ENCODE measurements around the gene CELA2B. TPM values are rescaled to one million over a fixed set of nuclear protein-coding genes. Genes with fewer than 3 reads are reported as not detected.
"Not testable (repeated sequence)": the region's sequence is repeated elsewhere in the genome, so short reads cannot be mapped to it uniquely, and the experiment has no call there.

Gene CELA2B
- polyA plus RNA-seq, 3 donors = not detected

DNA sequence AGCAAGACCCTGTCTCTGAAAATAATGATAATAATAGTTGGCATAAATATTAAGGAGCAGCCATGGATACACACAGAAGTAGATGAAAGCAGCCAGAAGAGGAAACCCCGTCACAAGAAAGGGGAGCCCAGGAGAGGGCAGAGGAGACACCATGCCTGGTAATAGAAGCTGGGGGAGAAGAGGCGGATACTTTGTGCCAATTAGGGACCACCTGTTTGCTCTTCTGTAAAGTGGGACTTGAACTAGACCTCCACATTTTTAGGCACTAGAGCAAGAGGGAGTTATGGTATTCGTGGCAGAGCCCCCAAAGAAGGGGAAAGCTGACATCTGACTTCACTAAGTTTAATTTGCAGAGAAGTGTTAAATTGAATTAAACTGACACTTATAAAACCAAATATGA is 12.5 kb downstream of the CELA2B start:
- Histone ChIP-seq H3K36me3 (replicated peaks in 1 of 2; ENCODE audit: control insufficient read depth in 1 of 2, insufficient read depth in 2 of 2, low read length in 2 of 2) (peaks cover 8 to 21% of the 10 kb centered on the region in 2 donors), H3K4me1 (ENCODE audit: control insufficient read depth in 1 of 2, insufficient read depth in 2 of 2, low read length in 2 of 2) (no peaks in the 10 kb centered on the region), H3K9ac (ENCODE audit: insufficient read depth, low read length, poor library complexity, severe bottlenecking) (no peak overlapping the region), H3K79me2 (ENCODE audit: insufficient read depth, low read length) (no peaks in the 10 kb centered on the region), H4K20me1 (ENCODE audit: insufficient read depth, low read length) (no peaks in the 10 kb centered on the region), H3K4me2 (replicated peaks; ENCODE audit: extremely low read depth, low read length, poor library complexity, severe bottlenecking) (no peak overlapping the region), H3K27ac (ENCODE audit: low read depth in 1 of 2, low read length in 2 of 2) (no peak overlapping the region), H2AFZ (ENCODE audit: insufficient read depth, low read depth, low read length, poor library complexity, severe bottlenecking) (no peak overlapping the region), H3K4me3 (replicated peaks in 1 of 3; ENCODE audit: low read depth in 2 of 3, low read length in 3 of 3) (no peak overlapping the region), H3K9me3 (replicated peaks in 1 of 2; ENCODE audit: control insufficient read depth in 1 of 2, insufficient read depth in 1 of 2, low read length in 2 of 2) (no peaks in the 10 kb centered on the region), H3K27me3 (ENCODE audit: control insufficient read depth in 2 of 2, insufficient read depth in 2 of 2, low read length in 2 of 2) (no peaks in the 10 kb centered on the region)
- TF ChIP-seq, protein P1, sequence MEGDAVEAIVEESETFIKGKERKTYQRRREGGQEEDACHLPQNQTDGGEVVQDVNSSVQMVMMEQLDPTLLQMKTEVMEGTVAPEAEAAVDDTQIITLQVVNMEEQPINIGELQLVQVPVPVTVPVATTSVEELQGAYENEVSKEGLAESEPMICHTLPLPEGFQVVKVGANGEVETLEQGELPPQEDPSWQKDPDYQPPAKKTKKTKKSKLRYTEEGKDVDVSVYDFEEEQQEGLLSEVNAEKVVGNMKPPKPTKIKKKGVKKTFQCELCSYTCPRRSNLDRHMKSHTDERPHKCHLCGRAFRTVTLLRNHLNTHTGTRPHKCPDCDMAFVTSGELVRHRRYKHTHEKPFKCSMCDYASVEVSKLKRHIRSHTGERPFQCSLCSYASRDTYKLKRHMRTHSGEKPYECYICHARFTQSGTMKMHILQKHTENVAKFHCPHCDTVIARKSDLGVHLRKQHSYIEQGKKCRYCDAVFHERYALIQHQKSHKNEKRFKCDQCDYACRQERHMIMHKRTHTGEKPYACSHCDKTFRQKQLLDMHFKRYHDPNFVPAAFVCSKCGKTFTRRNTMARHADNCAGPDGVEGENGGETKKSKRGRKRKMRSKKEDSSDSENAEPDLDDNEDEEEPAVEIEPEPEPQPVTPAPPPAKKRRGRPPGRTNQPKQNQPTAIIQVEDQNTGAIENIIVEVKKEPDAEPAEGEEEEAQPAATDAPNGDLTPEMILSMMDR (IDR thresholded peaks at IDR 0.05) = no peak
- H3K9me3 Mint-ChIP-seq = peaks cover 0 to 2% (median 0%) of the 10 kb centered on the region in 7 donors
- WGBS (ENCODE audit: insufficient coverage) = no CpG with 5 or more reads among the region's 3 CpGs
- H3K36me3 Mint-ChIP-seq = peaks cover 30 to 44% of the 10 kb centered on the region in 2 donors
- intact Hi-C loops (cut with micrococcal nuclease) = no loop called here
- H3K4me1 Mint-ChIP-seq = no peaks in the 10 kb centered on the region
- H3K4me3 Mint-ChIP-seq = no peak overlapping the region
- DNase-seq = no peak
- H3K27ac Mint-ChIP-seq = no peak overlapping the region
- H3K27me3 Mint-ChIP-seq (ENCODE audit: low read depth in 3 of 3) = no peaks in the 10 kb centered on the region

DNA sequence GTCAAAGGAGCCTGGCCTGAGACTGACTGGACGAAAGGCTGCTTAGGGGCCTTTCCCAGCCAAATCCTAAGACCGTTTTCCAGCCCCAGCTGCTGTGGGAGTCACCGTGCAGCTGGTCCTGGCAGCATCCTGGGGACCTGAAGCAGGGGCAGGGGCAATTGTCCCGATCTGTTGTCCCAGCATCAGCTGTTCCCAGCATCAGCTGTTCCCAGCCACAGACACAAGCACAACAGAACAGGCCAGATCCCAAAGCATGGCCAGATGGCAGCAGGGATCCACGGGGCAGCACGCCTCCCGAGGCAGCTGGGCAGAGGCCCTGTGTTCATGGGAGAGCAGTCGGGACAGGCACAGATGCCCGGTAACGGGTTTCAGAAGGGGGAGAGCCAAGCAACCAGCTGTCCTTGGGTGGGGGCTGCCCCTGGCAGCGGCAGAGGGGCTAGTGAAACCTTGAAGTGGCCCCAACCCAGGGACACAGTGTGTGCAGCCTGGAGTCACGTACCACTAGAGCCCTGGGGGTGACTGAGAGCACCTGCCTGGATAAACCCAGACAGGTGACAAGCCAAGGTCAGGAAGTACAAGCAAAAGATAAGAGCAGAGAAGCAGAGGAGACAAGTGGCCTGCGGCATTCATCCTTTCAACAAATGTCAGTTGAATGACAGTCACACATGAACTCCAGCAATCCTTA is 13.3 kb downstream of the CELA2B start:
- peak overlapping the region in 2 of 7 donors; percentile 22 to 24 for H3K27ac Mint-ChIP-seq
- H3K27me3 ChIP-seq (ENCODE audit: control insufficient read depth in 2 of 2, insufficient read depth in 2 of 2, low read length in 2 of 2) = no peaks in the 10 kb centered on the region

DNA sequence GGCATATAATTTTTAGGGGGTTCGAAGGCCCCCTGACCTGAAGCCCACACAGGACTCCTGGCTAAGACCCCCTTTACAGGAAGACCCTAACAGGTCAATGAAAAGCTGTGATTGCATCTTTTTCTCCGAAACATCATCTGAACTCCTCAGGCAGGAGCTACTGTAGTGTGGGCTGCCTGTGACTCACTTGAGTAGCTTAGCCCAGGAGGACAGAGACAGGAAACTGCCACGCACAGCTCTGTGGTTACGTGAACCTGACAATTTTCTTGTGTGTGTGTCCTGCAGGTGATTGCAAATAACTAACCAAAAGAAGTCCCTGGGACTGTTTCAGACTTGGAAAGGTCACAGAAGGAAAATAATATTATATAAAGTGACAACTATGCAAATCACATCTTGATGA is 15.1 kb downstream of the CELA2B start:
- H3K4me3 ChIP-seq (replicated peaks in 1 of 3; ENCODE audit: low read depth in 2 of 3, low read length in 3 of 3); intact Hi-C loops (cut with micrococcal nuclease); H3K4me1 Mint-ChIP-seq; H3K79me2 ChIP-seq (ENCODE audit: insufficient read depth, low read length); DNase-seq; H3K4me3 Mint-ChIP-seq; H4K20me1 ChIP-seq (ENCODE audit: insufficient read depth, low read length); H2AFZ ChIP-seq (ENCODE audit: insufficient read depth, low read depth, low read length, poor library complexity, severe bottlenecking); H3K27ac ChIP-seq (ENCODE audit: low read depth in 1 of 2, low read length in 2 of 2); H3K9ac ChIP-seq (ENCODE audit: insufficient read depth, low read length, poor library complexity, severe bottlenecking); H3K9me3 Mint-ChIP-seq; H3K27me3 ChIP-seq (ENCODE audit: control insufficient read depth in 2 of 2, insufficient read depth in 2 of 2, low read length in 2 of 2); H3K9me3 ChIP-seq (replicated peaks in 1 of 2; ENCODE audit: control insufficient read depth in 1 of 2, insufficient read depth in 1 of 2, low read length in 2 of 2); H3K27ac Mint-ChIP-seq; H3K4me2 ChIP-seq (replicated peaks; ENCODE audit: extremely low read depth, low read length, poor library complexity, severe bottlenecking); H3K4me1 ChIP-seq (ENCODE audit: control insufficient read depth in 1 of 2, insufficient read depth in 2 of 2, low read length in 2 of 2); H3K27me3 Mint-ChIP-seq (ENCODE audit: low read depth in 3 of 3): not testable (repeated sequence)
- 80% methylated on average over 1 of the region's 4 CpGs for WGBS (ENCODE audit: insufficient coverage)
- H3K36me3 ChIP-seq (replicated peaks in 1 of 2; ENCODE audit: control insufficient read depth in 1 of 2, insufficient read depth in 2 of 2, low read length in 2 of 2) = peaks cover 20 to 44% of the 10 kb centered on the region in 2 donors
- peaks cover 50 to 62% of the 10 kb centered on the region in 2 donors for H3K36me3 Mint-ChIP-seq

More for the DNA sequence above, 13.3 kb downstream of the CELA2B start:
- Histone ChIP-seq H3K4me2 (replicated peaks; ENCODE audit: extremely low read depth, low read length, poor library complexity, severe bottlenecking) (no peak overlapping the region), H3K36me3 (replicated peaks in 1 of 2; ENCODE audit: control insufficient read depth in 1 of 2, insufficient read depth in 2 of 2, low read length in 2 of 2) (peaks cover 16 to 30% of the 10 kb centered on the region in 2 donors), H3K4me1 (ENCODE audit: control insufficient read depth in 1 of 2, insufficient read depth in 2 of 2, low read length in 2 of 2) (no peaks in the 10 kb centered on the region), H4K20me1 (ENCODE audit: insufficient read depth, low read length) (no peaks in the 10 kb centered on the region), H3K4me3 (replicated peaks in 1 of 3; ENCODE audit: low read depth in 2 of 3, low read length in 3 of 3) (no peak overlapping the region), H3K27ac (ENCODE audit: low read depth in 1 of 2, low read length in 2 of 2) (no peak overlapping the region), H2AFZ (ENCODE audit: insufficient read depth, low read depth, low read length, poor library complexity, severe bottlenecking) (no peak overlapping the region), H3K79me2 (ENCODE audit: insufficient read depth, low read length) (no peaks in the 10 kb centered on the region), H3K9me3 (replicated peaks in 1 of 2; ENCODE audit: control insufficient read depth in 1 of 2, insufficient read depth in 1 of 2, low read length in 2 of 2) (no peaks in the 10 kb centered on the region), H3K9ac (ENCODE audit: insufficient read depth, low read length, poor library complexity, severe bottlenecking) (no peak overlapping the region)
- no peak for DNase-seq
- 95% methylated on average over 11 of the region's 13 CpGs for WGBS (ENCODE audit: insufficient coverage)
- TF ChIP-seq, protein P1 (IDR thresholded peaks at IDR 0.05) = no peak
- H3K36me3 Mint-ChIP-seq = peaks cover 38 to 53% of the 10 kb centered on the region in 2 donors
- no peak overlapping the region for H3K4me3 Mint-ChIP-seq
- no peaks in the 10 kb centered on the region for H3K4me1 Mint-ChIP-seq
- peaks cover 0 to 2% (median 0%) of the 10 kb centered on the region in 7 donors for H3K9me3 Mint-ChIP-seq
- H3K27me3 Mint-ChIP-seq (ENCODE audit: low read depth in 3 of 3) = no peaks in the 10 kb centered on the region
- intact Hi-C loops (cut with micrococcal nuclease) = no loop called here
